Stimulated activated CD4-positive, alpha-beta T cell treated with anti-CD3 and anti-CD28 coated beads, TNF-alpha, amount 100 ng/mL, for 4 hours (primary cell): ENCODE results near the gene PLSCR4.
"Not testable (repeated sequence)": the region's sequence is repeated elsewhere in the genome, so short reads cannot be mapped to it uniquely, and the experiment has no call there.

Source experiments
- DNase-seq, 3 experiments: peaks; one replicate each; pipeline ENCODE4 v3.0.0-alpha.2; 2020; ENCODE audit warnings: low read depth in 3 of 3

Gene PLSCR4

GRCh38 chr3:146247911-146248310 is 3.0 kb downstream of the PLSCR4 start:
- DNase-seq = no peak

GRCh38 chr3:146246526-146246925 is 4.4 kb downstream of the PLSCR4 start:
- no peak for DNase-seq

GRCh38 chr3:146243559-146243958 is 7.3 kb downstream of the PLSCR4 start:
- DNase-seq = no peak

- DNase-seq = no peak
Observed at GRCh38 chr3:146241523-146242240, 9.2 kb downstream of the PLSCR4 start.

GRCh38 chr3:146233487-146233886 is 17.4 kb downstream of the PLSCR4 start:
- DNase-seq = no peak

GRCh38 chr3:146227486-146227885 is 23.4 kb downstream of the PLSCR4 start:
- no peak for DNase-seq

GRCh38 chr3:146226881-146227280 is 24.0 kb downstream of the PLSCR4 start:
- DNase-seq = no peak

- not testable (repeated sequence) for DNase-seq
Observed at GRCh38 chr3:146225458-146225857, 25.4 kb downstream of the PLSCR4 start.

- DNase-seq = no peak
Observed at GRCh38 chr3:146223401-146224373, 27.2 kb downstream of the PLSCR4 start.

GRCh38 chr3:146222204-146223046 is 28.5 kb downstream of the PLSCR4 start:
- no peak for DNase-seq

- no peak for DNase-seq
Observed at GRCh38 chr3:146221276-146221675, 29.6 kb downstream of the PLSCR4 start.

GRCh38 chr3:146218880-146219866 is 31.7 kb downstream of the PLSCR4 start:
- peak in 2 of 3 experiments; percentile 2 to 13 for DNase-seq

GRCh38 chr3:146217324-146217723 is 33.6 kb downstream of the PLSCR4 start:
- no peak for DNase-seq

- DNase-seq = no peak
Observed at GRCh38 chr3:146214493-146214892, 36.4 kb downstream of the PLSCR4 start.

- DNase-seq = no peak
Observed at GRCh38 chr3:146209371-146209770, 41.5 kb downstream of the PLSCR4 start.

GRCh38 chr3:146203776-146204175 is 47.1 kb downstream of the PLSCR4 start:
- DNase-seq = no peak

- DNase-seq = no peak
Observed at GRCh38 chr3:146200461-146201220, 50.3 kb downstream of the PLSCR4 start.

GRCh38 chr3:146199762-146200161 is 51.1 kb downstream of the PLSCR4 start:
- no peak for DNase-seq

GRCh38 chr3:146196789-146197188 is 54.1 kb downstream of the PLSCR4 start:
- no peak for DNase-seq

- no peak for DNase-seq
Observed at GRCh38 chr3:146195605-146196004, 55.3 kb downstream of the PLSCR4 start.
